NT2/D1 (cell line): ENCODE results near the gene MARVELD3.

ENCODE experiments used
- YY1 ChIP-seq: IDR thresholded peaks from 2 replicates; pipeline ENCODE4 v1.6.1; 2011; ENCODE audit not compliant: insufficient read length, insufficient read depth
- ZNF274 ChIP-seq: IDR thresholded peaks from 2 replicates; pipeline ENCODE4 v1.6.1; 2011; ENCODE audit warnings: mild to moderate bottlenecking, low read depth, low read length

DNA sequence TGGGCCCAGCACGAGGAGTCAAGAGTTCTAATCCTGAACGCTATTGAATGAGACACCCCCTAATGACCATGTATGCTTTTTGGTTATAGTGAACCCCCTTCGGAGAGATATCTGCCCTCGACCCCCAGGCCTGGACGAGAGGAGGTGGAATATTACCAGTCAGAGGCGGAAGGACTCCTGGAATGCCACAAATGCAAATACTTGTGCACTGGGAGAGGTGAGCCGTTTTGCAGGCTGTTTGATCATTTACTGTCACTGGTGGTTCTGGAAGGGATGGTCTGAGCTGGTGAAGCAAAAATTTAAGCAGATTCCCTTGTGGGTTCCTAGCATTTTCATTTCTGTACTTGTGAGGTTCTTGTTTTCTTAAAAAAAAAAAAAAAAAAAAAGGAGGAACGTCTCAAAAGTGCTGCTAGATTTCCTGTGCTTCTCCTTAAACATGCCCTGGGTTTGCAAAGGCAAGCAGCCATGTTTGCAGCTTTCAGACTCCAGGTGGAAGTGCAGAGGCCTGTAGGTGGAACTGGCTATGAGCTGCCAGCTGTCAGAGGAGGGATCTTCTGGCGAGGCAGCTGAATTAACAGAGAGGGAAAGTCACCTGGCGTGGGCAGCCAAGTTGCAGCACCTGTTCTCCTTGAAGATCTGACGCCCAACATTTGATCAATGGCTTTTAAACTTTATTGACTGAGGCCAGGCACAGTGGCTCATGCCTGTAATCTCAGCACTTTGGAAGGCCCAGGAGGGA is 3.5 kb downstream of the MARVELD3 start:
- TF ChIP-seq ZNF274 = no peak
- TF ChIP-seq YY1 = no peak
